ENCODE results near the gene EHHADH. TPM values are rescaled to one million over a fixed set of nuclear protein-coding genes. Genes with fewer than 3 reads are reported as not detected.

EHHADH gene
- total and polyA plus RNA-seq, 9 of the 15 experiments (the other 6 are each of a cell fraction or from before 2014, with no cell fraction given) = 3.6 to 6.4 (median 5.4) TPM

DNA sequence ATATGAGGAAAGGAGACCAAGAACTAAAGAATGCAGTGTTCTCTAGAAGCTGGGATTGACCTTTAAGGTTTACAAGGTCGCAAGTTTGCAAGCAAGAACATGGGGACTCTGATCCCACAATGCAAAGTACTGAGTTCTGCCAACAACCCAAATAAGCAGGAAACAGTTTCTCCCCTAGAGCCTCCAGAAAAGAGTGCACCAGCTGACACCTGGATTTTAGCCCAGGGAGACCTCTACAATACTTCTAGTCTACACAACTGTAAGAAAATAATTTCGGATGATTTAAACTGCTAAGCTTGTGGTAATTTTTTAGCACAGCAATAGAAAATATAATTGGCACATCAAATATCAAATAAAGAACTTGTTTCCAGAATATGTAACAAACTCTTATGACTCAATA lies 46.4 kb downstream of the EHHADH start (continued):
- TF ChIP-seq, protein P1, sequence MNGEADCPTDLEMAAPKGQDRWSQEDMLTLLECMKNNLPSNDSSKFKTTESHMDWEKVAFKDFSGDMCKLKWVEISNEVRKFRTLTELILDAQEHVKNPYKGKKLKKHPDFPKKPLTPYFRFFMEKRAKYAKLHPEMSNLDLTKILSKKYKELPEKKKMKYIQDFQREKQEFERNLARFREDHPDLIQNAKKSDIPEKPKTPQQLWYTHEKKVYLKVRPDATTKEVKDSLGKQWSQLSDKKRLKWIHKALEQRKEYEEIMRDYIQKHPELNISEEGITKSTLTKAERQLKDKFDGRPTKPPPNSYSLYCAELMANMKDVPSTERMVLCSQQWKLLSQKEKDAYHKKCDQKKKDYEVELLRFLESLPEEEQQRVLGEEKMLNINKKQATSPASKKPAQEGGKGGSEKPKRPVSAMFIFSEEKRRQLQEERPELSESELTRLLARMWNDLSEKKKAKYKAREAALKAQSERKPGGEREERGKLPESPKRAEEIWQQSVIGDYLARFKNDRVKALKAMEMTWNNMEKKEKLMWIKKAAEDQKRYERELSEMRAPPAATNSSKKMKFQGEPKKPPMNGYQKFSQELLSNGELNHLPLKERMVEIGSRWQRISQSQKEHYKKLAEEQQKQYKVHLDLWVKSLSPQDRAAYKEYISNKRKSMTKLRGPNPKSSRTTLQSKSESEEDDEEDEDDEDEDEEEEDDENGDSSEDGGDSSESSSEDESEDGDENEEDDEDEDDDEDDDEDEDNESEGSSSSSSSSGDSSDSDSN (IDR thresholded peaks at IDR 0.05; ENCODE audit: borderline replicate concordance in 1 of 2, low read depth in 2 of 2, low read length in 2 of 2) = no peak
- TF ChIP-seq PTTG1 (tag; IDR thresholded peaks at IDR 0.05; ENCODE audit: low read depth) (no peak), CBX5 (IDR thresholded peaks at IDR 0.05; ENCODE audit: borderline replicate concordance, low read depth) (no peak)

DNA sequence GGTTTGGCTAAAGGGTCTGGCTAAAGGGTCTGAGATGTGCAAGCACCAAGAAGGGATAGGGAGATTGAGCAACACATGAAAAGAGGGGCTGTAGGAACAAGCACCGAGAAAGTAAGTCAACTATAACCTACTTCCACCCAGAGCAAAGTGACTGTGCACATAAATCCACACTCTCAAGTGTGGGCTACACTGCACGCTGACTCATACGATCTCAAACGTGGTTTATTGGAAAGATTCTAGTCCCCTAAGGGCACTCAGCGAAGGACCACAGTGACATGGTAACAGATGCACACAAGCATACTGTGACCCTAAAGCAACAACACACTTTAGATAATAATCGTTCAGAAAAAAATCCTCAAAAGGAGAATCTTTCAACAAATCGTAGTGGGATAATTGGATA lies 48.0 kb downstream of the EHHADH start:
- no peak for FAIRE-seq
- H3K4me2 ChIP-seq (ENCODE audit: insufficient read depth, low read length) = no peak overlapping the region
- ChIA-PET CTCF (ENCODE audit: low intra/inter-chr PET ratio) (interaction anchor here (0.7 kb wide), 1 partner anchor 79 kb away, joined by 3 read pairs; no protein-coding TSS in a partner anchor), POLR2A (no interaction called here)
- 20% methylated on average over 7 of the region's 7 CpGs for WGBS (ENCODE audit: insufficient coverage, low coverage, missing lambda C conversion rate)
- H3K79me2 ChIP-seq (ENCODE audit: control insufficient read depth, insufficient read depth, low read length) = no peaks in the 10 kb centered on the region
- intact Hi-C loops (cut with micrococcal nuclease) = no loop called here
- no peak overlapping the region for H2AFZ ChIP-seq (ENCODE audit: low read depth, low read length)
- TF ChIP-seq, protein P2, sequence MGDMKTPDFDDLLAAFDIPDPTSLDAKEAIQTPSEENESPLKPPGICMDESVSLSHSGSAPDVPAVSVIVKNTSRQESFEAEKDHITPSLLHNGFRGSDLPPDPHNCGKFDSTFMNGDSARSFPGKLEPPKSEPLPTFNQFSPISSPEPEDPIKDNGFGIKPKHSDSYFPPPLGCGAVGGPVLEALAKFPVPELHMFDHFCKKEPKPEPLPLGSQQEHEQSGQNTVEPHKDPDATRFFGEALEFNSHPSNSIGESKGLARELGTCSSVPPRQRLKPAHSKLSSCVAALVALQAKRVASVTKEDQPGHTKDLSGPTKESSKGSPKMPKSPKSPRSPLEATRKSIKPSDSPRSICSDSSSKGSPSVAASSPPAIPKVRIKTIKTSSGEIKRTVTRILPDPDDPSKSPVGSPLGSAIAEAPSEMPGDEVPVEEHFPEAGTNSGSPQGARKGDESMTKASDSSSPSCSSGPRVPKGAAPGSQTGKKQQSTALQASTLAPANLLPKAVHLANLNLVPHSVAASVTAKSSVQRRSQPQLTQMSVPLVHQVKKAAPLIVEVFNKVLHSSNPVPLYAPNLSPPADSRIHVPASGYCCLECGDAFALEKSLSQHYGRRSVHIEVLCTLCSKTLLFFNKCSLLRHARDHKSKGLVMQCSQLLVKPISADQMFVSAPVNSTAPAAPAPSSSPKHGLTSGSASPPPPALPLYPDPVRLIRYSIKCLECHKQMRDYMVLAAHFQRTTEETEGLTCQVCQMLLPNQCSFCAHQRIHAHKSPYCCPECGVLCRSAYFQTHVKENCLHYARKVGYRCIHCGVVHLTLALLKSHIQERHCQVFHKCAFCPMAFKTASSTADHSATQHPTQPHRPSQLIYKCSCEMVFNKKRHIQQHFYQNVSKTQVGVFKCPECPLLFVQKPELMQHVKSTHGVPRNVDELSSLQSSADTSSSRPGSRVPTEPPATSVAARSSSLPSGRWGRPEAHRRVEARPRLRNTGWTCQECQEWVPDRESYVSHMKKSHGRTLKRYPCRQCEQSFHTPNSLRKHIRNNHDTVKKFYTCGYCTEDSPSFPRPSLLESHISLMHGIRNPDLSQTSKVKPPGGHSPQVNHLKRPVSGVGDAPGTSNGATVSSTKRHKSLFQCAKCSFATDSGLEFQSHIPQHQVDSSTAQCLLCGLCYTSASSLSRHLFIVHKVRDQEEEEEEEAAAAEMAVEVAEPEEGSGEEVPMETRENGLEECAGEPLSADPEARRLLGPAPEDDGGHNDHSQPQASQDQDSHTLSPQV (IDR thresholded peaks at IDR 0.05) = no peak
- TF ChIP-seq, protein P3, sequence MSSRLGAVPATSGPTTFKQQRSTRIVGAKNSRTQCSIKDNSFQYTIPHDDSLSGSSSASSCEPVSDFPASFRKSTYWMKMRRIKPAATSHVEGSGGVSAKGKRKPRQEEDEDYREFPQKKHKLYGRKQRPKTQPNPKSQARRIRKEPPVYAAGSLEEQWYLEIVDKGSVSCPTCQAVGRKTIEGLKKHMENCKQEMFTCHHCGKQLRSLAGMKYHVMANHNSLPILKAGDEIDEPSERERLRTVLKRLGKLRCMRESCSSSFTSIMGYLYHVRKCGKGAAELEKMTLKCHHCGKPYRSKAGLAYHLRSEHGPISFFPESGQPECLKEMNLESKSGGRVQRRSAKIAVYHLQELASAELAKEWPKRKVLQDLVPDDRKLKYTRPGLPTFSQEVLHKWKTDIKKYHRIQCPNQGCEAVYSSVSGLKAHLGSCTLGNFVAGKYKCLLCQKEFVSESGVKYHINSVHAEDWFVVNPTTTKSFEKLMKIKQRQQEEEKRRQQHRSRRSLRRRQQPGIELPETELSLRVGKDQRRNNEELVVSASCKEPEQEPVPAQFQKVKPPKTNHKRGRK (tag; IDR thresholded peaks at IDR 0.05) = no peak
- TF ChIP-seq NFE2 (IDR thresholded peaks at IDR 0.05; ENCODE audit: low read depth) (0 out of 2 replicates have a peak, but pooled peaks have one; percentile 6), CREM (IDR thresholded peaks at IDR 0.05; ENCODE audit: low read depth) (no peak)
- in situ Hi-C loops (cut with MboI) = no loop called here
- H3K27ac ChIP-seq (ENCODE audit: extremely low read depth, low read depth, low read length) = no peak overlapping the region
- H3K27me3 ChIP-seq (ENCODE audit: control insufficient read depth in 2 of 2, insufficient read depth in 2 of 2, low read length in 2 of 2) = no peaks in the 10 kb centered on the region
- no peak overlapping the region for H3K4me3 ChIP-seq
- no peaks in the 10 kb centered on the region for H3K9me1 ChIP-seq (ENCODE audit: control insufficient read depth, insufficient read depth, low read length)
- no peak overlapping the region for H3K9ac ChIP-seq (ENCODE audit: insufficient read depth in 1 of 2, low read depth in 2 of 2, low read length in 2 of 2)
- H3K9me3 ChIP-seq (replicated peaks; ENCODE audit: control insufficient read depth, insufficient read depth, low read depth, low read length) = no peaks in the 10 kb centered on the region
- no peaks in the 10 kb centered on the region for H3K36me3 ChIP-seq (ENCODE audit: control insufficient read depth, insufficient read depth, low read length)
- no TSS peak for BruUV-seq (replicated peaks)
- peak; percentile 36; the same call in 1 of the 3 replicates for ATAC-seq
- DNase-seq (ENCODE audit: extremely low read depth in 1 of 4, low spot score in 3 of 4) = no peak
- no peaks in the 10 kb centered on the region for H3K4me1 ChIP-seq (replicated peaks in 1 of 2; ENCODE audit: control insufficient read depth in 2 of 2, insufficient read depth in 2 of 2, low read length in 2 of 2)
- H4K20me1 ChIP-seq (replicated peaks; ENCODE audit: control insufficient read depth, insufficient read depth, low read length) = no peaks in the 10 kb centered on the region

Measured in K562 (cell line).